Smooth muscle cell of the brain vasculature (primary cell): ENCODE measurements around the gene PIEZO1.
"Not testable (repeated sequence)": the region's sequence is repeated elsewhere in the genome, so short reads cannot be mapped to it uniquely, and the experiment has no call there.

Source experiments
- DNase-seq: peaks from one replicate; pipeline ENCODE4 v3.0.0-alpha.2; 2012; ENCODE audit warnings: low read depth, low spot score

The PIEZO1 gene, protein sequence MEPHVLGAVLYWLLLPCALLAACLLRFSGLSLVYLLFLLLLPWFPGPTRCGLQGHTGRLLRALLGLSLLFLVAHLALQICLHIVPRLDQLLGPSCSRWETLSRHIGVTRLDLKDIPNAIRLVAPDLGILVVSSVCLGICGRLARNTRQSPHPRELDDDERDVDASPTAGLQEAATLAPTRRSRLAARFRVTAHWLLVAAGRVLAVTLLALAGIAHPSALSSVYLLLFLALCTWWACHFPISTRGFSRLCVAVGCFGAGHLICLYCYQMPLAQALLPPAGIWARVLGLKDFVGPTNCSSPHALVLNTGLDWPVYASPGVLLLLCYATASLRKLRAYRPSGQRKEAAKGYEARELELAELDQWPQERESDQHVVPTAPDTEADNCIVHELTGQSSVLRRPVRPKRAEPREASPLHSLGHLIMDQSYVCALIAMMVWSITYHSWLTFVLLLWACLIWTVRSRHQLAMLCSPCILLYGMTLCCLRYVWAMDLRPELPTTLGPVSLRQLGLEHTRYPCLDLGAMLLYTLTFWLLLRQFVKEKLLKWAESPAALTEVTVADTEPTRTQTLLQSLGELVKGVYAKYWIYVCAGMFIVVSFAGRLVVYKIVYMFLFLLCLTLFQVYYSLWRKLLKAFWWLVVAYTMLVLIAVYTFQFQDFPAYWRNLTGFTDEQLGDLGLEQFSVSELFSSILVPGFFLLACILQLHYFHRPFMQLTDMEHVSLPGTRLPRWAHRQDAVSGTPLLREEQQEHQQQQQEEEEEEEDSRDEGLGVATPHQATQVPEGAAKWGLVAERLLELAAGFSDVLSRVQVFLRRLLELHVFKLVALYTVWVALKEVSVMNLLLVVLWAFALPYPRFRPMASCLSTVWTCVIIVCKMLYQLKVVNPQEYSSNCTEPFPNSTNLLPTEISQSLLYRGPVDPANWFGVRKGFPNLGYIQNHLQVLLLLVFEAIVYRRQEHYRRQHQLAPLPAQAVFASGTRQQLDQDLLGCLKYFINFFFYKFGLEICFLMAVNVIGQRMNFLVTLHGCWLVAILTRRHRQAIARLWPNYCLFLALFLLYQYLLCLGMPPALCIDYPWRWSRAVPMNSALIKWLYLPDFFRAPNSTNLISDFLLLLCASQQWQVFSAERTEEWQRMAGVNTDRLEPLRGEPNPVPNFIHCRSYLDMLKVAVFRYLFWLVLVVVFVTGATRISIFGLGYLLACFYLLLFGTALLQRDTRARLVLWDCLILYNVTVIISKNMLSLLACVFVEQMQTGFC (N-terminal part only)

GRCh38 chr16:88785106-88785924, at the start of gene PIEZO1:
Gene PIEZO1, minus strand, starts transcription at chr16:88785220. Its CDS starts 256 bp downstream, at chr16:88784964.
- DNase-seq: no peak

DNA sequence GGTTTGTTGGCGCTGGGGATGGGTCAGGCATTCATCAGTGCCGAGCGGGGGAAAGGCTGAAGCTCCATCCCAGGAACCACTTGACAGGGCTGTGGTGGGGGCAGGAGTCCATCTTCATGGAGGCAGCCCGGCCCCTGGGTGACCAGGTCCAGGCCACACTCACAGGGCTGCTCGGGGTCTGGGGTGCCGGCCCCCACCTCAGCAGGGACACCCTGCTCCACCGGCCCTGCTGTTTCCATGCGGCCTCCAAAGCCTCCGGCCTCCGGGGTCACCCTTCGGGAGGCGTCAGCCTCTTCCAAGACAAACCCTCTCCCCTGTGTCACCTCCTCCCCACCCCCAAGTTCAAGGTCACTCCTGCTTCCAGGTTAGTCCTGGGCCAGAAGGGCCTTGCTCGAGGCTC, 49.6 kb upstream of the PIEZO1 start:
- DNase-seq: no peak

DNA sequence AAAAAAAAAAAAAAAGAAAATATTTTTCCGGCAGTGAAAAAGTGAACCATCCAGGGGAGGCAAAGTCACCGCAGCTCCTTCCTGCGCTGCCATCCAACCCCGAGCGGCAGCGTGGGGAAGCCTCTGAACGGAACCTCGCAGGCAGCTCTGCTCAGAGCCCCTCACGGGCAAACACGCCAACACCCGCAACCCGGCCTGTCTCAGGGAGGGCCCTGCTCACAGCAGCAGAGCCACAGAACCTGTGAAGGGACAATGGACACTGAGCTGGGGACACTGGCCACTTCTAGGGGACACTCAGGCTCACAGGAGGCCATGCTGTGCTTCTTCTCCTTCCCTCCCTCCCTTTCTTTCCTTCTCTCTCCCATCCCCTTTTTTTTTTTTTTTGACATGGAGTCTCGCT, 48.1 kb upstream of the PIEZO1 start:
- DNase-seq: no peak

GRCh38 chr16:88831838-88832237, 46.8 kb upstream of the PIEZO1 start:
- DNase-seq: no peak

DNA sequence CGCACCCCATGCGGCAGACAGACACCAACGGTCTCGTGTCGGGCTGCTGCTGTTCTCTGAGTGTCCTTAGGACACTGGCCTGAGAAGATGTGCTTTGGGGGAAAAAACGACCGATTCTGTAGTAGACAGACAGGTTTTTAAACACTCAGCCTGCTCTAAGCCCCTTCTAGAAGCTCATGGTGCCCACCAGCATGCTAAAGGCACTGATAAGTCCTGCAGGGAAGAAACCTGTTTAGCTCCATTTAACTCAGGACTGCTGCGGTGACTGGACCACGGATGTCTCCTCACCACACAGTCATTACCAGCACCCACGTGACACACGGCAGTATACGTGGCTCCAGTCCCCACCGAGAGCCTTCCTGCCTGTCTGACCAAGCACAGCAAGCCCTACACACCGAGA, 45.8 kb upstream of the PIEZO1 start:
- DNase-seq: no peak

DNA sequence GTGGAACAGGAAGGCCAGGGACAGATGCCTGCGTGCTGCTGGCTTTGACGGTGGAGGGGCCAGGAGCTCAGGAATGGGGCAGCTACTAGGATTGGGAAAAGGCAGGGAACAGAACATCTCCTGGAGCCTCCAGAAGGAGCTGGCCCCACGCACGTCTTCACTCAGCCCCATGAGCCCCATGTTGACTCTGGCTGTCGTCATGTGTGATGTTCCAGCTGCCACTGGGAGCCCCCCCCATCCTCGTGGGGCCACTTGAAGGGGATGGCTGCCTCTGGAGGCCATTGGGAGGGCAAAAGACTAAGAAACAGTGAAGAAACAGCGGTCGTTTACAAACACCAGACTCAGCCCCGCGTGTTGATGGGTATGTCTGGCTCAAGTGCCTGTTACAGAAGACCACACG, 45.2 kb upstream of the PIEZO1 start:
- DNase-seq: no peak

DNA sequence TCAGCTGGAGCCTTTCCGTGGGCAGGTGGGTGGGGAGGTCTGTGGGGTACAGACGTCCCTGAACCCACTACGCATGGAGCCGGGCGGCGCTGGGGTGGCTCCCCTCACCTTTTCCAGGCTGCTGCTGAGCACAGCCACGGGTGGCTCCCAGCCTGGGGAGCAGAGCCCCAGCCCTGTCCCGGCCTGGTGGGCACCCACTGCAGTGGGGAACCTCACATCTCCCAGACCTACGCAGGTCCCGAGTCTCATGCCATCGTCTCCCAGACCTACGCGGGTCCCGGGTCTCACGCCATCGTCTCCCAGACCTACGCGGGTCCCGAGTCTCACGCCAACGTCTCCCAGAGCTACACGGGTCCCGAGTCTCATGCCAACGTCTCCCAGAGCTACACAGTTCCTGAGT, 43.7 kb upstream of the PIEZO1 start:
- no peak for DNase-seq

DNA sequence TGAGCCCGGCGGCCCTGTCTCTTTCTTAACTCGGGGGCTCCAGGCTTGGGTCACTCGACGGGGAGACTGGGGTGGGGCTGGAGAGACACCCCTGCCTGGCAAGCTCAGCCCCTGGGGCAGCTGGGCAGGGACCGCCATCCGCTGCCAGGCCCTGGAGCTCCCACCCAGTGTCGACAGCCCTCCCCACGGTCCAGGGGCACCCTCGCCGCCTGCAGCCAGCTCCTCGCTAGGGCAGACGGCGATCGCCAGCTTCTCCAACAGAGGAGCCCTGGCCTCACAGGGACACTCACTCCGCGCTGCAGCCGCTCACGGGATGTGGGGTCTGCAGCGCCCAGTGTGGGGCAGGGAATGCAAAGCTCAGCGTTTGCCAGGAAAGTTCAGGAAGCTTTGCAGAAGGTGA, 42.7 kb upstream of the PIEZO1 start:
- no peak for DNase-seq

DNA sequence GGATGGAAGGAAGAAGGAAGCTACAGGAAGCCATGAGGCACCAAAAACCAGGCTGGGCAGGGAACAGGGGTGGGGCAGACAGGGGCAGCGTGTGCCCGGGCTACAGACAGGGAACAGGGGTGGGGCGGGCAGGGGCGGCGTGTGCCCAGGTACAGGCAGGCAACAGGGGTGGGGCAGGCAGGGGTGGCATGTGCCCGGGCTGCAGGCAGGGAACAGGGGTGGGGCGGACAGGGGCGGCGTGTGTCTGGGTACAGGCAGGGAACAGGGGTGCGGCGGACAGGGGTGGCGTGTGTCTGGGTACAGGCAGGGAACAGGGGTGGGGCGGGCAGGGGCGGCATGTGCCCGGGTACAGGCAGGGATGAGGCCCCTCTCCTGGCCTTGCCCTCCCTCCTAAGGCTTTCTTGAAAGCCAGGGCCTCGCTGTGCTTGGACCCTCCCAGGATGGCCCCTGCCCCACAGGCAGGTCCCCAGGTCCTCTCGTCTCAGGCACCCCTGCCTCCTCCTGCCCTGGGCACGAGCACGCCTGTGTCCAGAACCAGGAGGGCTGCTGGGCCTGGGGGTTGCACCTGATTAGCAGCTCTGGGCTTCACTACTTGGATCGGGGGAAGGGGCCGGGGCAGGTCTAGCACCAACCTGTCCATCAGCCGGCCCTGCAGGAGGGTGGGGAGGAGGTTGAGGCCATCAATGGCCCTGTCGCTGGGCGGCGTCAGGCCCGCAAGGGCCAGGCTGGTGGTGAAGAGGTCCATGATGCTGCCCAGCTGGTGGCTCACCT, 41.2 kb upstream of the PIEZO1 start:
- DNase-seq: no peak

DNA sequence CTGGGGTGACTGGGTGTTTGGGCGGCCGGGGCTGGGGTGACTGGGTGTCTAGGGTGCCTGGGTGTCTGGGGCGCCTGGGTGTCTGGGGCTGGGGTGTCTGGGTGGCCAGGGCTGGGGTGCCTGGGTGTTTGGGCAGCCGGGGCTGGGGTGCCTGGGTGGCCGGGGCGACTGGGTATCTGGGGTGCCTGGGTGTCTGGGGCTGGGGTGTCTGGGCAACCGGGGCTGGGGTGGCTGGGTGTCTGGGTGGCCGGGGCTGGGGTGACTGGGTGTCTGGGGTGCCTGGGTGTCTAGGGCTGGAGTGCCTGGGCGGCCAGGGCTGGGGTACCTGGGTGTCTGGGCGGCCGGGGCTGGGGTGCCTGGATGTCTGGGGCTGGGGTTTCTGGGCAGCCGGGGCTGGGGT, 40.1 kb upstream of the PIEZO1 start:
- no peak for DNase-seq

- DNase-seq: no peak
These were observed 39.4 kb upstream of the PIEZO1 start for GRCh38 chr16:88824256-88825077.

GRCh38 chr16:88823646-88824045, 38.6 kb upstream of the PIEZO1 start:
- DNase-seq: not testable (repeated sequence)

DNA sequence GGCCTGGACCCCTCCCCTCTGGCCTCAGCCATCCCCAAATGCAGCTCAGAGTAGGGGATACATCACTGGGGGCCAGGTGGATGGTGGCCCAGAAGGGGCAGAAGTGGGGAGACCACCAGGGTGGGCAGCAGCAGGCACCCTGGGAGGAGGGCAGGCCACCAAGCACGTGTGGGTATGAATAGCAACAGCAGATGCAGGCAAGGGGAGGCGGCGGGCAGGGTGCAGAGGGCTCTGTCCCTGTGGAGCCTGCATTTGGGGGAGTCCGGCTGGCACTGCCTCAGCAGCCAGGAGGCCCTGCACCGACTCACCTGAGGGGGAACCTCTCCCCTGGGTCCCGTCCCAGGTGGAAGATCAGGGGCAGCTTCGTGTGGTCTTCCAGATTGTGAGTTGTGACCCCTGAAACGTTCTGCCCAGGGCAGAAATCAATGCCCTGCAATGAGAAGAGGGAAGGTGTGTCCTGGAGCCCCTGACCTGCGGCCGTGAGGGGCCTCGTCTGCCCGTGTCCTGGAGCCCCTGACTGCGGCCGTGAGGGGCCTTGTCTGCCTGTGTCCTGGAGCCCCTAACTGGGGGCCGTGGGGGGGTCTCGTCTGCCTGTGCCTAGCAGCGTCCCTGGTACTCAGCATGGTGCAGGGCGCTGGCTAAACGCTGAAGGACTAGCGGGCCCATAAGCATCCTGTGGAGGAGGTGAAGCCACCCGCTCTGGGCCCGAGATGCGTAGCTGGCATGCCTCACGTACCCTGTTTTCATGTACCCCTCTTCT, 37.4 kb upstream of the PIEZO1 start:
- no peak for DNase-seq

DNA sequence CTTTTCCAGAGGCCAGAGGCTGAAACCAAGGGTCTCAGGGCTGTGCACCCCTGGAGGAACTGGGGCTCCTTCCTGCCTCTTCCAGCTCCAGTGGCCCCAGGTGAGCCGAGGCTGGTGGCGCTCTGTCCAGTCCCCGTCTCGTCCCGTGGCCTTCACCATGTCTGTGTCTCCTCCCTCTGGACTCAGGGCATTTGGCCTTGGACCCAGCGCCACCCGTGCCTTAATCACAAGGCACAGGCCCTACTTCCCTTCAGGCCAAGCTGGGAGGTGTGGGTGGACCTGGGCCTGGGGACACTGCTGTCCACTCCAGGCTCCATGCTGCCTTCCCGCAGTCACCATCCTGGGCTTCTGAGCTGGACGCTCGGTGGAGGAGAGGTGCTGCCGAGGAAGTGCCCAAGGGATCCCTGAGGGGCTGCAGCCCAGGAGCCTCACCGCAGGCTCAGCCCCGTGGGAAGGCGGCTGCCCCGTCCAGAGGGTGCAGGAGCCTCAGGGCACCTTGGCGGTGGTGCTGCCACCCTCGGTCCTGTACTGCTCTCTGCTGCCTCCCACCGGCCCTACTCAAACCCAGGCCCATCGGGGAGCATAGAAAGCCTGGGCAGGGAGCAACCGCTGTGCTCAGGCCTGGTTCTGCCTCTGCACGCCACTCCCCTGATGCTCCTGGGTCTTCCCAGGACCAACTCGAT, 36.3 kb upstream of the PIEZO1 start:
- DNase-seq: no peak

GRCh38 chr16:88820385-88821025, 35.5 kb upstream of the PIEZO1 start:
- no peak for DNase-seq

- no peak for DNase-seq
These were observed 34.1 kb upstream of the PIEZO1 start for GRCh38 chr16:88819126-88819525.

- no peak for DNase-seq
These were observed 33.5 kb upstream of the PIEZO1 start for GRCh38 chr16:88818575-88818874.
